H1 (cell line): ENCODE measurements around the gene PDGFB.

ENCODE experiments used
- ATF3 ChIP-seq: IDR thresholded peaks from 2 replicates; pipeline ENCODE4 v1.6.1; 2011; ENCODE audit warnings: low read depth, mild to moderate bottlenecking, low read length; ENCODE audit not compliant: insufficient read depth
- CEBPB ChIP-seq: IDR thresholded peaks from 2 replicates; pipeline ENCODE4 v1.6.1; 2012; ENCODE audit warnings: low read depth, low read length
- CTCF ChIP-seq, 3 experiments: IDR thresholded peaks; 1 replicate in 2 of 3; 2 replicates in 1 of 3; pipeline versions ENCODE4 v1.5.1 to v1.6.1; 2011; ENCODE audit warnings: low read length in 3 of 3, mild to moderate bottlenecking in 3 of 3, inconsistent platforms in 2 of 3, low read depth in 1 of 3, moderate library complexity in 1 of 3; ENCODE audit not compliant: insufficient read depth in 1 of 3; ENCODE audit errors: control extremely low read depth in 1 of 3
- EP300 ChIP-seq, 2 experiments: IDR thresholded peaks; 1 replicate in 1 of 2; 2 replicates in 1 of 2; pipeline ENCODE4 v1.6.1; 2011 to 2012; ENCODE audit warnings: low read depth in 2 of 2, low read length in 2 of 2, mild to moderate bottlenecking in 2 of 2, borderline replicate concordance in 1 of 2, inconsistent platforms in 1 of 2, moderate library complexity in 1 of 2
- JUND ChIP-seq: IDR thresholded peaks from 2 replicates; pipeline ENCODE4 v1.6.1; 2011; ENCODE audit warnings: mild to moderate bottlenecking, improper control_type of control experiment, low read length
- KDM5A ChIP-seq: fragments of 200-600 bp; IDR thresholded peaks from 2 replicates; pipeline ENCODE4 v1.7.1; 2012; ENCODE audit warnings: mild to moderate bottlenecking, low read length, inconsistent platforms, mixed read lengths
- MAX ChIP-seq: IDR thresholded peaks from 2 replicates; pipeline ENCODE4 v1.6.1; 2012; ENCODE audit warnings: inconsistent platforms
- POLR2A ChIP-seq, 2 experiments: IDR thresholded peaks; 1 replicate in 1 of 2; 2 replicates in 1 of 2; pipeline ENCODE4 v1.6.1; 2011; ENCODE audit warnings: low read depth in 2 of 2, low read length in 2 of 2, mild to moderate bottlenecking in 2 of 2; ENCODE audit errors: control extremely low read depth in 1 of 2
- POLR2AphosphoS5 ChIP-seq: IDR thresholded peaks from 2 replicates; pipeline ENCODE4 v1.6.1; 2011; ENCODE audit warnings: low read depth, low read length
- RAD21 ChIP-seq, 2 experiments: IDR thresholded peaks in 1 of 2; conservative IDR thresholded peaks in 1 of 2; 2 replicates each; pipeline ENCODE4 v1.6.1; 2011; ENCODE audit warnings: low read depth in 2 of 2, low read length in 2 of 2, improper control_type of control experiment in 1 of 2, inconsistent platforms in 1 of 2, mild to moderate bottlenecking in 1 of 2, moderate library complexity in 1 of 2
- SP1 ChIP-seq: IDR thresholded peaks from 2 replicates; pipeline ENCODE4 v1.6.1; 2011; ENCODE audit warnings: low read depth, low read length
- TEAD4 ChIP-seq: IDR thresholded peaks from 2 replicates; pipeline ENCODE4 v1.6.1; 2012; ENCODE audit warnings: low read depth, low read length, inconsistent platforms, mixed read lengths

- TF ChIP-seq POLR2AphosphoS5, result no peak
- TF ChIP-seq CTCF (IDR thresholded peaks at IDR 0.05; ENCODE audit: control extremely low read depth in 1 of 3, insufficient read depth in 1 of 3, low read depth in 1 of 3, low read length in 3 of 3), result no peak
- no peak for TF ChIP-seq SP1
- no peak for TF ChIP-seq ATF3
- TF ChIP-seq TEAD4, result no peak
- no peak for TF ChIP-seq KDM5A
- TF ChIP-seq CEBPB, result no peak
- no peak for TF ChIP-seq RAD21 (IDR thresholded peaks at IDR 0.05 in 1 of 2, conservative IDR thresholded peaks at IDR 0.05 in 1 of 2; ENCODE audit: low read depth in 2 of 2, low read length in 2 of 2)
- TF ChIP-seq MAX, result no peak
- TF ChIP-seq POLR2A (IDR thresholded peaks at IDR 0.05; ENCODE audit: control extremely low read depth in 1 of 2, low read depth in 2 of 2, low read length in 2 of 2), result no peak
- no peak for TF ChIP-seq EP300 (IDR thresholded peaks at IDR 0.05; ENCODE audit: borderline replicate concordance in 1 of 2, low read depth in 2 of 2, low read length in 2 of 2)
- TF ChIP-seq JUND, result no peak
Observed at GRCh38 chr22:39289533-39289932, 44.8 kb upstream of the PDGFB start.
